IMR-90 (cell line): Measurements from ENCODE around the gene ADCK1. TPM values are rescaled to one million over a fixed set of nuclear protein-coding genes. Genes with fewer than 3 reads are reported as not detected.

Experiments used
- ATAC-seq: fragments of 200-7000 bp; cut with Tn5 transposase; 2 replicates; pipeline ENCODE4 v1.9.1; 2020; ENCODE audit warnings: low read depth, mild to moderate bottlenecking, moderate library complexity
- BruUV-seq: library from RNA; stranded (reverse); fragments of 400-500 nt; replicated peaks from 2 replicates; lab custom pipeline; 2021; lab: Mats Ljungman, UMichigan
- CTCF ChIA-PET: fragments of 300-600 bp; formaldehyde crosslinking; extraction: SDS; loops from one replicate; lab custom pipeline; 2021; ENCODE audit warnings: antibody characterized with exemption; lab: Yijun Ruan, JAX
- POLR2A ChIA-PET: fragments of 300-600 bp; sonication (Branson Sonifier 250); formaldehyde crosslinking; loops from one replicate; lab custom pipeline; 2022; ENCODE audit warnings: antibody characterized with exemption; ENCODE audit not compliant: unreplicated experiment; lab: Charles Lee
- DNase-seq: peaks from one replicate; pipeline ENCODE4 v3.0.0; 2013
- H2AFZ ChIP-seq: replicated peaks from 2 replicates; pipeline ENCODE3; 2013; ENCODE audit warnings: low read length, mild to moderate bottlenecking; ENCODE audit not compliant: poor library complexity
- H2AK5ac ChIP-seq: 2 replicates; pipeline ENCODE4 v1.6.1; 2013; ENCODE audit warnings: low read depth, low read length, inconsistent platforms
- H2AK9ac ChIP-seq: replicated peaks from 2 replicates; pipeline ENCODE3; 2013; ENCODE audit warnings: mild to moderate bottlenecking, low read depth, low read length, moderate library complexity; ENCODE audit not compliant: poor library complexity
- H2BK120ac ChIP-seq: 2 replicates; pipeline ENCODE4 v1.6.1; 2013; ENCODE audit warnings: low read depth, low read length, inconsistent platforms
- H2BK15ac ChIP-seq: 3 replicates; pipeline ENCODE4 v1.6.1; 2013; ENCODE audit warnings: low read depth, low read length, inconsistent platforms
- H2BK20ac ChIP-seq: 2 replicates; pipeline ENCODE4 v1.6.1; 2013; ENCODE audit warnings: low read depth, mild to moderate bottlenecking, inconsistent platforms, low read length, moderate library complexity
- H2BK5ac ChIP-seq: 2 replicates; pipeline ENCODE4 v1.6.1; 2013; ENCODE audit warnings: mild to moderate bottlenecking, low read depth, low read length, inconsistent platforms; ENCODE audit not compliant: poor library complexity, severe bottlenecking
- H3K14ac ChIP-seq: replicated peaks from 2 replicates; pipeline ENCODE4 v1.6.1; 2013; ENCODE audit warnings: low read depth, low read length, inconsistent platforms
- H3K18ac ChIP-seq: 2 replicates; pipeline ENCODE4 v1.6.1; 2013; ENCODE audit warnings: low read depth, low read length, control low read depth
- H3K23ac ChIP-seq: 2 replicates; pipeline ENCODE4 v1.6.1; 2013; ENCODE audit warnings: low read depth, low read length, inconsistent platforms
- H3K27ac ChIP-seq: 2 replicates; pipeline ENCODE4 v1.5.1; 2013; ENCODE audit warnings: mild to moderate bottlenecking, control low read depth, low read length; ENCODE audit not compliant: insufficient read depth
- H3K27me3 ChIP-seq: 2 replicates; pipeline ENCODE4 v1.6.1; 2013; ENCODE audit warnings: low read length; ENCODE audit not compliant: control insufficient read depth, insufficient read depth
- H3K36me3 ChIP-seq: 2 replicates; pipeline ENCODE4 v1.6.1; 2013; ENCODE audit warnings: low read length, mixed read lengths; ENCODE audit not compliant: control insufficient read depth, insufficient read depth
- H3K4ac ChIP-seq: 2 replicates; pipeline ENCODE4 v1.6.1; 2013; ENCODE audit warnings: low read depth, low read length, inconsistent platforms
- H3K4me1 ChIP-seq: 2 replicates; pipeline ENCODE4 v1.6.1; 2013; ENCODE audit warnings: low read length, mixed read lengths; ENCODE audit not compliant: control insufficient read depth, insufficient read depth
- H3K4me2 ChIP-seq: 2 replicates; pipeline ENCODE4 v1.6.1; 2013; ENCODE audit warnings: low read depth, mild to moderate bottlenecking, control low read depth, low read length, moderate library complexity
- H3K4me3 ChIP-seq: 2 replicates; pipeline ENCODE4 v1.5.1; 2013; ENCODE audit warnings: low read depth, mild to moderate bottlenecking, control low read depth, low read length, moderate library complexity; ENCODE audit not compliant: insufficient read depth
- H3K56ac ChIP-seq: 2 replicates; pipeline ENCODE4 v1.6.1; 2013; ENCODE audit warnings: low read length, inconsistent platforms; ENCODE audit not compliant: insufficient read depth; ENCODE audit errors: extremely low read depth
- H3K79me1 ChIP-seq, 2 experiments: 2 replicates each; pipeline ENCODE4 v1.6.1; 2013; ENCODE audit warnings: low read length in 2 of 2, inconsistent platforms in 1 of 2, low read depth in 1 of 2
- H3K9ac ChIP-seq: 2 replicates; pipeline ENCODE4 v1.6.1; 2013; ENCODE audit warnings: low read depth, low read length, control low read depth
- H3K9me1 ChIP-seq: 2 replicates; pipeline ENCODE4 v1.6.1; 2013; ENCODE audit warnings: low read length, inconsistent platforms; ENCODE audit not compliant: insufficient read depth
- H3K9me3 ChIP-seq: 2 replicates; pipeline ENCODE4 v1.6.1; 2013; ENCODE audit warnings: low read length; ENCODE audit not compliant: control insufficient read depth, insufficient read depth
- H4K20me1 ChIP-seq: 2 replicates; pipeline ENCODE4 v1.6.1; 2013; ENCODE audit warnings: low read length, inconsistent platforms; ENCODE audit not compliant: insufficient read depth
- H4K5ac ChIP-seq: 2 replicates; pipeline ENCODE4 v1.6.1; 2013; ENCODE audit warnings: mild to moderate bottlenecking, low read depth, low read length, control low read depth
- H4K8ac ChIP-seq, 2 experiments: 2 replicates each; pipeline ENCODE4 v1.6.1; 2013; ENCODE audit warnings: low read depth in 2 of 2, low read length in 2 of 2, control low read depth in 1 of 2, inconsistent platforms in 1 of 2
- H4K91ac ChIP-seq: 2 replicates; pipeline ENCODE4 v1.6.1; 2013; ENCODE audit warnings: low read depth, low read length, inconsistent platforms; ENCODE audit not compliant: insufficient read depth
- BHLHE40 ChIP-seq: fragments of 150-350 bp; IDR thresholded peaks from 2 replicates; pipeline ENCODE4 v1.6.1; 2016; ENCODE audit warnings: mild to moderate bottlenecking, low read depth, low read length
- CEBPB ChIP-seq: IDR thresholded peaks from 2 replicates; pipeline ENCODE4 v1.6.1; 2012; ENCODE audit warnings: low read depth, low read length, improper control_type of control experiment
- CHD1 ChIP-seq: IDR thresholded peaks from 2 replicates; pipeline ENCODE4 v1.6.1; 2012; ENCODE audit warnings: low read depth, low read length, improper control_type of control experiment
- CTCF ChIP-seq: conservative IDR thresholded peaks from 2 replicates; pipeline ENCODE4 v1.5.1; 2012; ENCODE audit warnings: mild to moderate bottlenecking, low read depth, low read length, improper control_type of control experiment
- ELK1 ChIP-seq: fragments of 150-350 bp; IDR thresholded peaks from 2 replicates; pipeline ENCODE4 v1.6.1; 2016; ENCODE audit warnings: low read depth, mild to moderate bottlenecking, low read length, moderate library complexity, borderline replicate concordance
- FOS ChIP-seq: fragments of 150-350 bp; IDR thresholded peaks from 2 replicates; pipeline ENCODE4 v1.6.1; 2016; ENCODE audit warnings: low read depth, low read length
- MAFK ChIP-seq: IDR thresholded peaks from 2 replicates; pipeline ENCODE4 v1.6.1; 2012; ENCODE audit warnings: low read depth, low read length, improper control_type of control experiment
- MAZ ChIP-seq: IDR thresholded peaks from 2 replicates; pipeline ENCODE4 v1.6.1; 2012; ENCODE audit warnings: low read depth, mild to moderate bottlenecking, low read length, improper control_type of control experiment, moderate library complexity, borderline replicate concordance
- MXI1 ChIP-seq: IDR thresholded peaks from 2 replicates; pipeline ENCODE4 v1.6.1; 2012; ENCODE audit warnings: low read depth, mild to moderate bottlenecking, low read length, moderate library complexity, borderline replicate concordance
- NFE2L2 ChIP-seq: fragments of 150-350 bp; IDR thresholded peaks from 2 replicates; pipeline ENCODE4 v1.6.1; 2016; ENCODE audit warnings: low read depth, mild to moderate bottlenecking, low read length
- POLR2A ChIP-seq: IDR thresholded peaks from 2 replicates; pipeline ENCODE4 v1.6.1; 2012; ENCODE audit warnings: mild to moderate bottlenecking, low read depth, low read length
- RAD21 ChIP-seq: IDR thresholded peaks from 2 replicates; pipeline ENCODE4 v1.6.1; 2012; ENCODE audit warnings: low read length, improper control_type of control experiment
- RCOR1 ChIP-seq: IDR thresholded peaks from 2 replicates; pipeline ENCODE4 v1.6.1; 2012; ENCODE audit warnings: mild to moderate bottlenecking, low read length, improper control_type of control experiment; ENCODE audit not compliant: insufficient replicate concordance
- RFX5 ChIP-seq: IDR thresholded peaks from 2 replicates; pipeline ENCODE4 v1.8.0; 2012; ENCODE audit warnings: low read depth, mild to moderate bottlenecking, low read length, moderate library complexity
- SMC3 ChIP-seq: fragments of 150-350 bp; IDR thresholded peaks from 2 replicates; pipeline ENCODE4 v1.6.1; 2016; ENCODE audit warnings: low read depth, mild to moderate bottlenecking, antibody characterized with exemption, low read length, moderate library complexity
- USF2 ChIP-seq: fragments of 150-350 bp; IDR thresholded peaks from 2 replicates; pipeline ENCODE4 v1.6.1; 2017; ENCODE audit warnings: mild to moderate bottlenecking, antibody characterized with exemption, low read length, low read depth
- WGBS, 2 experiments: methylation state at CpG; one replicate each; pipeline versions ENCODE4 v1.1.5 to v1.1.7; 2013; ENCODE audit warnings: missing lambda C conversion rate in 2 of 2; ENCODE audit not compliant: insufficient read length in 1 of 2; ENCODE audit errors: extremely low coverage in 2 of 2; 5-methylcytosine and 5-hydroxymethylcytosine counted together
- dilution Hi-C: fragments of 300-500 bp; cut with HindIII; formaldehyde crosslinking; loops from one replicate; pipeline ENCODE4 v1.14.3; 2018; ENCODE audit warnings: low sequenced_read_pairs; ENCODE audit not compliant: unreplicated experiment
- in situ Hi-C: fragments of 300-500 bp; cut with MboI; formaldehyde crosslinking; loops from 3 replicates; pipeline ENCODE4 v1.14.3; 2019; ENCODE audit warnings: low sequenced_read_pairs, inconsistent platforms, mixed read lengths
- intact Hi-C: fragments of 100-400 bp; cut with micrococcal nuclease; formaldehyde crosslinking; loops from 2 replicates; pipeline ENCODE4 v1.10.0; 2022
- polyA plus RNA-seq, 3 experiments: library from polyadenylated mRNA; depleted of rRNA; stranded (reverse); fragments of >200 nt; gene quantifications; 2 replicates each; pipeline ENCODE4 v1.2.3, GENCODE V29; 2012; ENCODE audit warnings: low replicate concordance in 1 of 3
- total RNA-seq: library from RNA; depleted of rRNA; stranded (reverse); fragments of >200 nt; gene quantifications from 2 replicates; pipeline ENCODE4 v1.2.3, GENCODE V29; 2012

ADCK1 gene
- total and polyA plus RNA-seq, 2 of the 4 experiments (the other 2 are of a cell fraction), result 1.6 to 4.6 TPM

GRCh38 chr14:77752266-77752665, 47.6 kb upstream of the ADCK1 start:
- no peak overlapping the region for H3K9ac ChIP-seq
- peaks cover 20% of the 10 kb centered on the region; the same call in 1 of the 2 replicates for H4K20me1 ChIP-seq
- no peak overlapping the region for H4K8ac ChIP-seq
- H2BK20ac ChIP-seq, result no peak overlapping the region
- peaks cover 17% of the 10 kb centered on the region for H3K36me3 ChIP-seq
- H3K9me1 ChIP-seq, result no peaks in the 10 kb centered on the region
- H3K4me1 ChIP-seq, result no peaks in the 10 kb centered on the region
- no peak for DNase-seq
- H2AFZ ChIP-seq, result no peak overlapping the region
- no peak overlapping the region for H3K18ac ChIP-seq
- no peak overlapping the region for H4K91ac ChIP-seq
- no peak overlapping the region for H3K4me2 ChIP-seq
- no peaks in the 10 kb centered on the region for H3K27me3 ChIP-seq
- no peak for TF ChIP-seq NFE2L2
- TF ChIP-seq RFX5, result no peak
- TF ChIP-seq RCOR1, result no peak
- TF ChIP-seq SMC3, result no peak
- no peak for TF ChIP-seq CHD1
- TF ChIP-seq MAFK, result no peak
- no peak for TF ChIP-seq USF2
- no peak for TF ChIP-seq MXI1
- no peak for TF ChIP-seq ELK1
- TF ChIP-seq RAD21, result no peak
- no peak for TF ChIP-seq CEBPB
- TF ChIP-seq BHLHE40, result no peak
- TF ChIP-seq FOS, result no peak
- no peak for TF ChIP-seq MAZ
- TF ChIP-seq POLR2A, result no peak
- no peak for TF ChIP-seq CTCF
- in situ Hi-C loops, result no loop called here
- WGBS, 2 experiments, result no CpG with 5 or more reads among the region's 2 CpGs
- H3K4me3 ChIP-seq, result no peak overlapping the region
- H3K14ac ChIP-seq, result no peak overlapping the region
- no TSS peak for BruUV-seq
- H3K9me3 ChIP-seq, result no peaks in the 10 kb centered on the region
- peaks cover 23 to 32% of the 10 kb centered on the region in 2 experiments for H3K79me1 ChIP-seq
- no peak overlapping the region for H3K56ac ChIP-seq
- H3K27ac ChIP-seq, result peak overlapping the region; percentile 35; the same call in 1 of the 2 replicates
- H2AK9ac ChIP-seq, result no peak overlapping the region
- H2AK5ac ChIP-seq, result no peak overlapping the region
- ChIA-PET CTCF (interaction anchor here (0.6 kb wide), 1 partner anchor 24 kb away, joined by 4 read pairs; no protein-coding TSS in a partner anchor), POLR2A (no interaction called here)
- no peak overlapping the region for H2BK5ac ChIP-seq
- intact Hi-C loops, result no loop called here
- no peak overlapping the region for H3K23ac ChIP-seq
- H4K5ac ChIP-seq, result no peak overlapping the region
- H2BK120ac ChIP-seq, result no peak overlapping the region
- no peak for ATAC-seq
- H2BK15ac ChIP-seq, result no peak overlapping the region
- dilution Hi-C loops, result no loop called here
- no peak overlapping the region for H3K4ac ChIP-seq
